HG03469 (cell line): ENCODE data around the gene FABP7.
A peak's percentile ranks its signal among the peaks of the same experiment; 100 is the strongest.

Source experiments
- ATAC-seq: cut with Tn5 transposase; IDR thresholded peaks from one replicate; pipeline ENCODE4 v1.9.1; 2021; ENCODE audit warnings: mild to moderate bottlenecking, moderate library complexity, moderate number of reproducible peaks; ENCODE audit not compliant: unreplicated experiment

Gene FABP7

GRCh38 chr6:122792766-122793165 lies 13.2 kb downstream of the FABP7 start:
- no peak for ATAC-seq

- no peak for ATAC-seq
Observed at GRCh38 chr6:122797537-122797936, 18.0 kb downstream of the FABP7 start.

DNA sequence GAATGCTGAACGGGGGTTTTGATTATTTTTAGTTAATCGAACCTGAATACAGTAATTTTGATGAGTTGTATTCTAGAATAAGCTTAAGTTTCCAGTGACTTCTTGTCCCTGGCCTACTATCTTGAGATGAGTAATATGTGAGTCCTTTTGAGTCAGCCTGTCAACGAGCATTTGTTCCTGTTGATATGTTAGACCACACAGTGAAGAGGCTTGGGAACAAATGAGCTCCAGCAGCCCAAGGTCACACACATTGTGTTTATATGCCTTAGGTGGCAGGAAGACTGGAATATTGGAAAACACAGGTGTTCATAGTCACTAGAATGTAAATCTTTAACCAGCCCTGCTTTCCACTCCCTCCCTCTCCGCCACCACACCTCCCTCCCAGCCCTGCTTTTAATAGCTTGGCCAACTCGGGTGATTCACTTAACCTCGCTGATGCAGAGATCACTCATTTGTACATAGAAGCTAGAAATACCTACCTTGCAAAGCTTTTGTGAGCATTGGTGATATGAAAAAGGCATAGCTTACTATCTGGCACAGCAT lies 18.7 kb downstream of the FABP7 start:
- peak; percentile 82 for ATAC-seq

DNA sequence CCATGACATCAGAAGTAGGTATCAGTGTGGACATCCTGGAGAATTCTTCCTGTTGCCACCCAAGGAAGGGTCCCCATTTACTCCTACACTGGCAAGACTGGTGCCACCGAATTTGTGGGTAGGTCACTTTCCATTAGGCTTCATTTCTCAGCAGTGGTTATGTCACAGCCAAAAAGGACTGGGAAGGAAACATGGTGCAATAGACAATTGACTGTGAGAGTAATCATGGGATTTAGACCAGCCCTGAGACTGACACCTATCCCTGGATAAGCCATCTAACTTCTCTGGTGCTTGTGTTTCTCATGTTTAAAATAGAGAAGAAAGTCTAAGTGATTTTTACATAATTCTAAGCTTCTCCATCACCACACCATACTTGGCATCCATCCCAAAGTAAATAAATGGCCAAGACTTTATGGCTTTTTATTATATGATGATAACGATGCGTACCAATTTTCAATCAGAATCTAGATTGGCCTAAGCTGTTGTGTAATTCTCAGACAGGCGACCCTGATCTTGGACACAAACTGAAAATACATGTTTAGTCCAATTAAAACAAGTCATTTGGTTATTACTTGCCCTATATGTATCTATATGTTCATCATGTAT lies 19.7 kb downstream of the FABP7 start:
- ATAC-seq: no peak

GRCh38 chr6:122799916-122800686 lies 20.6 kb downstream of the FABP7 start:
- ATAC-seq: no peak

DNA sequence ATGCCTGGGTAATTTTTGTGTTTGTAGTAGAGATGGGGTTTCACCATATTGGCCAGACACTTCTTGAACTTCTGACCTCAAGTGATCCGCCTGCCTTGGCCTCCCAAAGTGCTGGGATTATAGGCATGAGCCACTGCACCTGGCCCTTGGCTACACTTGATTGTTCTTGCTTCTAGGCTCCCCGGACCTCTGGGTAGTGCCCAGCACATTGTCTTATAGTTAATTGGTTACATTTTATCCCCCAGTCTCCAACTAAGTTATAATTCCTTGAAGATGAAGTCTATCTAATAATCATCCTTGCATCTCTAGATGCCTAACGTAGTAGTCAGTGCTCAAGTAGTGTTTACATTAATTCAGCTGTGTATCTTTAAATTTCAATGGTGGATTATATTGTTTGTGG lies 21.4 kb downstream of the FABP7 start:
- no peak for ATAC-seq

GRCh38 chr6:122801397-122801796 lies 21.9 kb downstream of the FABP7 start:
- ATAC-seq: no peak

DNA sequence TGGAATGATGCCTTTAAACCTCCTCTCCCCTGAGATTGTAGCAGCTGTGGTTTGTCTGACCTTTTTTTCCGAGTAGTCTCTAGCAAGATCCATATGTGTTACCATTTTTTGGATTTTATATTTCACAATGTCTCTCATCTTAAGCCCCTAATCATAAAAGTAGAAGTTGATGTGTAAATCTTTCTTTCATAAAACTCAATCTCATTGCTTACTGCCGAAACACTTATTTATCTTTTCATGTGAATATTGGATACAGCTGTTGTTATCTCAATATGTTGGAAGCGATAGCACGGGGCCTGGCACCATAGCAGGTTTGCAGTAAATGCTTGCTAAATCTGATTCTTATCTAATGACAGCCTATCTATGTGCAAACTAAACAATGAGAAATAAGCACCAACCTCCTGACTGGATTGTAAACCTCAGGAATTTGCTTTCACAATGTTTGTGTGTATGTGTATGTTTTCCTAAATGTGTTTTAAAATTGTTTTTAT lies 23.7 kb downstream of the FABP7 start:
- ATAC-seq: no peak

GRCh38 chr6:122804962-122805485 lies 25.5 kb downstream of the FABP7 start:
- ATAC-seq: no peak

- no peak for ATAC-seq
Observed at GRCh38 chr6:122806291-122806690, 26.8 kb downstream of the FABP7 start.

DNA sequence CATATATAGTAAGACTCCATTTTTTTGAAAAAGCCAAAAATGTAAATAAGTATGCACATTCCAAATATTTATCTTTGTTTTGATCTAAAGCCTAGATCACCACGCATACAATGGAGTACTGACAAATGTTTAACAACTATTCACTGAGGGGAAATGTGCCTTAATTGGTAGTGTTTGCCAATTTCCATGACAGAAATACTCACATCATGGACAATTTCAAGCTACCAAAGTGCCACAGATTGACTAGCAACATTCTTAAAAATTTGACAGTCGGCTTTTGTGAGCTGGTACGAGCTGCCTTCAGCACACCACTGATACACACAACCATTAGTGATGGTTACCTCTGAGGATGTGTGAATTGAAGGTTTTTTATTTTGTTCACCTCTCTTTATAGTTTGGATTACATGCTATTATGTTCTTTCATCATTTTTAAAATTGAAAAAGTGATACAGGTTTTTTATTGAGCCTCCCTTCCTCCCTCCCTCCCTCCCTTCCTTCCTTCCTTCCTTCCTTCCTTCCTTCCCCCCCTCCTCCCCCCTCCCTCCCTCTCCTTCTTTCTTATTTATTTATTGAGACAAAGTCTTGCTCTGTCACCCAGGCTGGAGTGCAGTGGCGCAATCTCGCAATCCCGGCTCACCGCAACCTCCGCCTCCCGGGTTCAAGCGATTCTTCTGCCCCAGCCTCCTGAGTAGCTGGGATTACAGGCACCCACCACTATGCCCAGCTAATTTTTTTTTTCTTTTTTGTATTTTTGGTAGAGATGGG lies 28.8 kb downstream of the FABP7 start:
- ATAC-seq: no peak

- ATAC-seq: no peak
Observed at GRCh38 chr6:122809001-122809400, 29.5 kb downstream of the FABP7 start.

GRCh38 chr6:122809691-122810090 lies 30.2 kb downstream of the FABP7 start:
- ATAC-seq: no peak

DNA sequence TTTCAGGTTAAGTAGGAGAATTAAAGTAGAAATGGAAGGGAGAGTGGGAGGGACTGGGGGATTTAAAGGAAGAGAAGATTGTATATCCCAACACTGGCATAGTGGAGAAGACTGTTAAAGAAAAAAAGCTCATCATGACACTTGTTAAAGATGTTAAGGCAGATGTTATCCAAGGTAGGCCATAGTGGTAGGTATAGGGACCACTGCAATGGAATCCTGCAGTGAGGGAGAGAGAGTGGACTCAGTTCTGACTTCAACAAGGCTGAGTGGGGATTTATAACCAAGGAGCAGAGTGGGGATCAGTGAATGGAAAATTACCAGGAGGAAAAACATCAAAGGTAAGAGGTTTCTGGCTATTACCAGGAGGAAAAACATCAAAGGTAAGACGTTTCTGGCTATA lies 30.7 kb downstream of the FABP7 start:
- ATAC-seq: no peak

DNA sequence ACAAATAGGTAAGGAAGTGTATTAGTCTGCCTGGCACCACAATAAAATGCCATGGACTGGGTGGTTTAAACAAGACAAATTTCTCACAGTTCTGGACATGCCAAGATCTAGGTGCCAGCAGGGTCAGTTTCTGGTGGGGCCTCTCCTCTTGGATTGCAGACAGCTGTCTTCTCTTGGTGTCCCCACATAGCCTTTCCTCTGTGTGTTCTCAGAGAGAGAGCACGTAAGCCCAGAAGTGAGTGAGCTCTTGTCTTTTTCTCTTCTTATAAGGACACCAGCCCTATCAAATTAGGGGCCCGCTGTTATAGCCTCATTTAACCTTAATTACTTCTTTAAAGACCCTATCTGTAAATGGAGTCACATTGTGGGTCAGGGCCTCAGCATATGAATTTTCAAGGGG lies 37.8 kb downstream of the FABP7 start:
- ATAC-seq: no peak

DNA sequence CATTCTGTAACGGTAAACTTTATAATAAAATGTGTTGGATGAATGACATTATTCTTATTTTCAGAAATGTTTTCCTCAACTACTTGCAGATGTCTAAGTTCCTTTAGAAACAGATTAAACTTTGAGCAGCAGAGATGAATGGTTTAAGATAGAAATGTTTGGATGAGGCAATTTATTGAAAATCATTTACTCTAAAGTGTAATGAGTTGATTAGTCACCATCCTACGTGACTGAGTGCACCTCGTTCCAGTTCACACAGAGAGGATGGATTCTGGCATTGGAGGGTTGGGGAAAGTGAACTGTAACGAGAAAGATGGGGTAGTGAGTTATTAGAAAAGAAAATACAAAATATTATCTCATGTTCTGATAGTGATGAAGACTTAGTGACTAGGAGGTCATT lies 38.2 kb downstream of the FABP7 start:
- ATAC-seq: no peak

DNA sequence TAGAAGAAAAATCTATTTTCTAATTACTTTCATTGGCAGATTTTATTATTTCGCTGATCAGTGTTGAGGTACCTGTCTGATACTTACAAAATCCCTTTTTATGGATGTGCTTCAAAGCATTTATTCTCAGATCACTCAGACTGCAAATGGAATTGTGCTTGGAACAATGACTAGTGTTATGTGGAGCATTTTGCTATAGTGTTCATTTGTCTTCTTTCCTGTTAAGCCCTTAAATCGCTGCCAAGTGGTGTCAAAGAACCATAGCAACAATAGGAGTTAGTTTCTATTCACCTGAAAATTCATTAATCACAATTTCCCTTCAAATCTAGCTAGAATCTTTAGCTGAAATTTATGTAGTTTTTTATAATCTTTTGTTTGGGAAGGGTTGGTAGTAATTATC lies 39.4 kb downstream of the FABP7 start:
- ATAC-seq: no peak

DNA sequence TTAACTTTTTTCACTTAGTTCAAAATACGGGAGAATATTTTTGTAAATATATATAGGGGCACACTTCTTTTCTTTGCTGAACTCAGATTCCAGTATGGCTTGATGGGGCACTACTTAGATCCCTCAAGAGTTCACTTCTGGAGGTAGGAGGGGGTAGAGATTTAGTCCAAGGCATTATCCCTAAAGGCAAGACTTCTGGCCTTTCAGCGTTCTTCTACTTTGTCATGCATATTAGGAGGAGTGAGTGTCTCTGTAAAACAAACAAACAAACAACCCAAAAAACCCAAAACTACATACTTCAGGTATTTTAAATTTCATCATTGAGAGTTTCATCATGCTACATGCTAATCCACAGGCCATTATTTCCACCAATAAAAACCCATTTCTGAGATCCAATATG lies 41.6 kb downstream of the FABP7 start:
- ATAC-seq: no peak

GRCh38 chr6:122825163-122825562 lies 45.6 kb downstream of the FABP7 start:
- no peak for ATAC-seq

GRCh38 chr6:122829456-122829855 lies 49.9 kb downstream of the FABP7 start:
- ATAC-seq: no peak

DNA sequence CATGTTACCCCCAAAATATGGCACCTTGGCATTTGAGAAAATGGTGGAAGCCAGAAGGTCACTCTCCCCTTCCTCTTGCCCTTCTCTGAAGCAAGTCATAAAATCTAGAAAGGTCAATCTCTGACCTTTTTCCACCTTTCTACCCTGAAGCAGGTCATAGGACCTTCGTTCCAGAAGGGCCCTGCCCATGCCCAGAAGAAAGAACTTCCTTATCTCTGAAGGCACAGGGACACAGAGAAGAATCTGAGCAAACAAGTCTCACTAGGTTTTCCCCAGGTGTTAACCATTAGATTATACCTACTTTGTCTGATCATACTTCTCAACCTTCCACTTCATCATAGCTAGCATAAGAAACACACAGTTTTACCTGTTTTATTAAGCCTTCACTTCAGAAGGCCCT lies 52.0 kb downstream of the FABP7 start:
- no peak for ATAC-seq
